HEK293 (cell line): Measurements from ENCODE around the gene SGMS1.
"Not testable (repeated sequence)": the region's sequence is repeated elsewhere in the genome, so short reads cannot be mapped to it uniquely, and the experiment has no call there.

Experiments
- KLF16 ChIP-seq: fragments of 450-650 bp; formaldehyde crosslinking; IDR thresholded peaks from 2 replicates; pipeline ENCODE4 v1.5.1; 2017; ENCODE audit warnings: missing biosample characterization, missing genetic modification characterization
- MZF1 ChIP-seq: fragments of 450-650 bp; formaldehyde crosslinking; IDR thresholded peaks from 2 replicates; pipeline ENCODE4 v1.5.1; 2017; ENCODE audit warnings: missing biosample characterization, missing genetic modification characterization, borderline replicate concordance
- ZNF23 ChIP-seq: fragments of 450-650 bp; formaldehyde crosslinking; IDR thresholded peaks from 2 replicates; pipeline ENCODE4 v1.5.1; 2016; ENCODE audit warnings: missing biosample characterization, missing genetic modification characterization, borderline replicate concordance
- ZNF248 ChIP-seq: fragments of 450-650 bp; formaldehyde crosslinking; IDR thresholded peaks from 2 replicates; pipeline ENCODE4 v1.5.1; 2017; ENCODE audit warnings: missing biosample characterization, missing genetic modification characterization
- ZNF776 ChIP-seq: fragments of 450-650 bp; formaldehyde crosslinking; IDR thresholded peaks from 2 replicates; pipeline ENCODE4 v1.5.0; 2017; ENCODE audit warnings: missing biosample characterization, missing genetic modification characterization, borderline replicate concordance
- TF ChIP-seq, protein P1 (sequence below): fragments of 450-650 bp; formaldehyde crosslinking; IDR thresholded peaks from 2 replicates; pipeline ENCODE4 v1.5.1; 2016; ENCODE audit warnings: missing biosample characterization, missing genetic modification characterization
- TF ChIP-seq, protein P2 (sequence below): fragments of 450-650 bp; formaldehyde crosslinking; IDR thresholded peaks from 2 replicates; pipeline ENCODE4 v1.5.1; 2016; ENCODE audit warnings: missing biosample characterization, missing genetic modification characterization

DNA sequence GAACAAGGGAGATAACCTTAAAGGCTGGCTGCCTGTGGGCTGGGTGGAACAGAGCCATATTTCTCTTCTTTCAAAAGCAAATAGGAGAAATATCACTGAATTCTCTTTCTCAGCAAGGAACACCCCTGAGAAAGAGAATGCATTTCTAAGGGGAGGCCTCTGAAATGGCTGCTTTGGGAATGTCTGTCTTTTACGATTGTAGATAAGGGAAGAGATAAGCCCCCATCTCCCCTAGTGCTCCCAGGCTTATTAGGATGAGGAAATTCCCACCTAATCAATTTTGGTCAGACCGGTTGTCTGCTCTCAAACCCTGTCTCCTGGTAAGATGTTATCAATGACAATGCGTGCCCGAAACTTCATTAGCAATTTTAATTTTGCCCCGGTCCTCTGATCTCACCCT, 178.0 kb downstream of the SGMS1 start:
- not testable (repeated sequence) for TF ChIP-seq ZNF776 (tag by site-specific recombination); KLF16; MZF1 (tag by site-specific recombination); ZNF248 (tag by site-specific recombination); ZNF23 (tag by site-specific recombination)
- TF ChIP-seq, protein P1, sequence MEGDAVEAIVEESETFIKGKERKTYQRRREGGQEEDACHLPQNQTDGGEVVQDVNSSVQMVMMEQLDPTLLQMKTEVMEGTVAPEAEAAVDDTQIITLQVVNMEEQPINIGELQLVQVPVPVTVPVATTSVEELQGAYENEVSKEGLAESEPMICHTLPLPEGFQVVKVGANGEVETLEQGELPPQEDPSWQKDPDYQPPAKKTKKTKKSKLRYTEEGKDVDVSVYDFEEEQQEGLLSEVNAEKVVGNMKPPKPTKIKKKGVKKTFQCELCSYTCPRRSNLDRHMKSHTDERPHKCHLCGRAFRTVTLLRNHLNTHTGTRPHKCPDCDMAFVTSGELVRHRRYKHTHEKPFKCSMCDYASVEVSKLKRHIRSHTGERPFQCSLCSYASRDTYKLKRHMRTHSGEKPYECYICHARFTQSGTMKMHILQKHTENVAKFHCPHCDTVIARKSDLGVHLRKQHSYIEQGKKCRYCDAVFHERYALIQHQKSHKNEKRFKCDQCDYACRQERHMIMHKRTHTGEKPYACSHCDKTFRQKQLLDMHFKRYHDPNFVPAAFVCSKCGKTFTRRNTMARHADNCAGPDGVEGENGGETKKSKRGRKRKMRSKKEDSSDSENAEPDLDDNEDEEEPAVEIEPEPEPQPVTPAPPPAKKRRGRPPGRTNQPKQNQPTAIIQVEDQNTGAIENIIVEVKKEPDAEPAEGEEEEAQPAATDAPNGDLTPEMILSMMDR (tag by site-specific recombination) = not testable (repeated sequence)
- TF ChIP-seq, protein P2, sequence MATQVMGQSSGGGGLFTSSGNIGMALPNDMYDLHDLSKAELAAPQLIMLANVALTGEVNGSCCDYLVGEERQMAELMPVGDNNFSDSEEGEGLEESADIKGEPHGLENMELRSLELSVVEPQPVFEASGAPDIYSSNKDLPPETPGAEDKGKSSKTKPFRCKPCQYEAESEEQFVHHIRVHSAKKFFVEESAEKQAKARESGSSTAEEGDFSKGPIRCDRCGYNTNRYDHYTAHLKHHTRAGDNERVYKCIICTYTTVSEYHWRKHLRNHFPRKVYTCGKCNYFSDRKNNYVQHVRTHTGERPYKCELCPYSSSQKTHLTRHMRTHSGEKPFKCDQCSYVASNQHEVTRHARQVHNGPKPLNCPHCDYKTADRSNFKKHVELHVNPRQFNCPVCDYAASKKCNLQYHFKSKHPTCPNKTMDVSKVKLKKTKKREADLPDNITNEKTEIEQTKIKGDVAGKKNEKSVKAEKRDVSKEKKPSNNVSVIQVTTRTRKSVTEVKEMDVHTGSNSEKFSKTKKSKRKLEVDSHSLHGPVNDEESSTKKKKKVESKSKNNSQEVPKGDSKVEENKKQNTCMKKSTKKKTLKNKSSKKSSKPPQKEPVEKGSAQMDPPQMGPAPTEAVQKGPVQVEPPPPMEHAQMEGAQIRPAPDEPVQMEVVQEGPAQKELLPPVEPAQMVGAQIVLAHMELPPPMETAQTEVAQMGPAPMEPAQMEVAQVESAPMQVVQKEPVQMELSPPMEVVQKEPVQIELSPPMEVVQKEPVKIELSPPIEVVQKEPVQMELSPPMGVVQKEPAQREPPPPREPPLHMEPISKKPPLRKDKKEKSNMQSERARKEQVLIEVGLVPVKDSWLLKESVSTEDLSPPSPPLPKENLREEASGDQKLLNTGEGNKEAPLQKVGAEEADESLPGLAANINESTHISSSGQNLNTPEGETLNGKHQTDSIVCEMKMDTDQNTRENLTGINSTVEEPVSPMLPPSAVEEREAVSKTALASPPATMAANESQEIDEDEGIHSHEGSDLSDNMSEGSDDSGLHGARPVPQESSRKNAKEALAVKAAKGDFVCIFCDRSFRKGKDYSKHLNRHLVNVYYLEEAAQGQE (tag by site-specific recombination) = not testable (repeated sequence)
